Astrocyte (in vitro differentiated cells and primary cell): ENCODE measurements around the gene LAMB2.

Experiments used
- CTCF ChIP-seq: IDR thresholded peaks from 2 replicates; pipeline ENCODE4 v1.5.1; 2011; ENCODE audit warnings: low read depth, mild to moderate bottlenecking, inconsistent platforms, low read length, moderate library complexity; ENCODE audit not compliant: insufficient read depth
- EZH2 ChIP-seq: IDR thresholded peaks from 2 replicates; pipeline ENCODE4 v1.6.1; 2012; ENCODE audit warnings: mild to moderate bottlenecking, low read length, inconsistent platforms; ENCODE audit not compliant: insufficient read depth

GRCh38 chr3:49131040-49131439 lies 1.8 kb downstream of the LAMB2 start:
- TF ChIP-seq EZH2 (no peak), CTCF (no peak)
